Keratinocyte (primary cell): ENCODE measurements around the gene CCSER1.

Source experiments
- EZH2 ChIP-seq: IDR thresholded peaks from one replicate; pipeline ENCODE4 v1.6.1; 2012; ENCODE audit warnings: inconsistent platforms, mild to moderate bottlenecking, low read length, moderate library complexity
- TF ChIP-seq, protein P1 (sequence below), 3 experiments: IDR thresholded peaks in 1 of 3; conservative IDR thresholded peaks in 1 of 3; optimal IDR thresholded peaks in 1 of 3; 2 replicates in 2 of 3; 3 replicates in 1 of 3; pipeline versions ENCODE3 to v1.5.1; 2011; ENCODE audit warnings: low read length in 3 of 3, mild to moderate bottlenecking in 3 of 3, moderate library complexity in 2 of 3, control low read depth in 1 of 3, inconsistent platforms in 1 of 3; ENCODE audit not compliant: insufficient read depth in 2 of 3; ENCODE audit errors: extremely low read depth in 1 of 3

DNA sequence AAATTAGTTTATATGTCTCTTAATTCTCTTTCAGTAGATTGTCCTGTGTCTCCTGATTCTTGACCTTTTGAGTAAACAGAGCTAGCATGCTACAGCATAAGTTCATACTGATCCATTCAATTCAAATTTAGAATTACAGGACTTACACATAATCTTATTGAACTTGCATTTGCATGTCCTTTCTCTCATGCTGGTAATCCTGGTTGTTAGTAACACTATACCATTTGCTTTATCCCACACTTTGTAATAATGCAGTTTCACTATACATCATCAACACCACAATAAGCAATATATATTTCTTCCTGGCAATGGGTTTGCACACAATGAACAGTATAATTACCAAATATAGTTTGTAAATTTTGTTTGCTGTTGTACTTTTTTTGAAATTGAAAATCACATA, 1239.4 kb downstream of the CCSER1 start:
- TF ChIP-seq, protein P1, sequence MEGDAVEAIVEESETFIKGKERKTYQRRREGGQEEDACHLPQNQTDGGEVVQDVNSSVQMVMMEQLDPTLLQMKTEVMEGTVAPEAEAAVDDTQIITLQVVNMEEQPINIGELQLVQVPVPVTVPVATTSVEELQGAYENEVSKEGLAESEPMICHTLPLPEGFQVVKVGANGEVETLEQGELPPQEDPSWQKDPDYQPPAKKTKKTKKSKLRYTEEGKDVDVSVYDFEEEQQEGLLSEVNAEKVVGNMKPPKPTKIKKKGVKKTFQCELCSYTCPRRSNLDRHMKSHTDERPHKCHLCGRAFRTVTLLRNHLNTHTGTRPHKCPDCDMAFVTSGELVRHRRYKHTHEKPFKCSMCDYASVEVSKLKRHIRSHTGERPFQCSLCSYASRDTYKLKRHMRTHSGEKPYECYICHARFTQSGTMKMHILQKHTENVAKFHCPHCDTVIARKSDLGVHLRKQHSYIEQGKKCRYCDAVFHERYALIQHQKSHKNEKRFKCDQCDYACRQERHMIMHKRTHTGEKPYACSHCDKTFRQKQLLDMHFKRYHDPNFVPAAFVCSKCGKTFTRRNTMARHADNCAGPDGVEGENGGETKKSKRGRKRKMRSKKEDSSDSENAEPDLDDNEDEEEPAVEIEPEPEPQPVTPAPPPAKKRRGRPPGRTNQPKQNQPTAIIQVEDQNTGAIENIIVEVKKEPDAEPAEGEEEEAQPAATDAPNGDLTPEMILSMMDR (optimal IDR thresholded peaks at IDR 0.05 in 1 of 3, IDR thresholded peaks at IDR 0.05 in 1 of 3, conservative IDR thresholded peaks at IDR 0.05 in 1 of 3; ENCODE audit: extremely low read depth in 1 of 3, insufficient read depth in 2 of 3, low read length in 3 of 3), result no peak
- no peak for TF ChIP-seq EZH2
